HG03469 (cell line): Measurements from ENCODE around the gene MAN1B1.
A peak's percentile ranks its signal among the peaks of the same experiment; 100 is the strongest.
"Not testable (repeated sequence)": the region's sequence is repeated elsewhere in the genome, so short reads cannot be mapped to it uniquely, and the experiment has no call there.

Experiments used
- ATAC-seq: cut with Tn5 transposase; IDR thresholded peaks from one replicate; pipeline ENCODE4 v1.9.1; 2021; ENCODE audit warnings: mild to moderate bottlenecking, moderate library complexity, moderate number of reproducible peaks; ENCODE audit not compliant: unreplicated experiment

The MAN1B1 gene

DNA sequence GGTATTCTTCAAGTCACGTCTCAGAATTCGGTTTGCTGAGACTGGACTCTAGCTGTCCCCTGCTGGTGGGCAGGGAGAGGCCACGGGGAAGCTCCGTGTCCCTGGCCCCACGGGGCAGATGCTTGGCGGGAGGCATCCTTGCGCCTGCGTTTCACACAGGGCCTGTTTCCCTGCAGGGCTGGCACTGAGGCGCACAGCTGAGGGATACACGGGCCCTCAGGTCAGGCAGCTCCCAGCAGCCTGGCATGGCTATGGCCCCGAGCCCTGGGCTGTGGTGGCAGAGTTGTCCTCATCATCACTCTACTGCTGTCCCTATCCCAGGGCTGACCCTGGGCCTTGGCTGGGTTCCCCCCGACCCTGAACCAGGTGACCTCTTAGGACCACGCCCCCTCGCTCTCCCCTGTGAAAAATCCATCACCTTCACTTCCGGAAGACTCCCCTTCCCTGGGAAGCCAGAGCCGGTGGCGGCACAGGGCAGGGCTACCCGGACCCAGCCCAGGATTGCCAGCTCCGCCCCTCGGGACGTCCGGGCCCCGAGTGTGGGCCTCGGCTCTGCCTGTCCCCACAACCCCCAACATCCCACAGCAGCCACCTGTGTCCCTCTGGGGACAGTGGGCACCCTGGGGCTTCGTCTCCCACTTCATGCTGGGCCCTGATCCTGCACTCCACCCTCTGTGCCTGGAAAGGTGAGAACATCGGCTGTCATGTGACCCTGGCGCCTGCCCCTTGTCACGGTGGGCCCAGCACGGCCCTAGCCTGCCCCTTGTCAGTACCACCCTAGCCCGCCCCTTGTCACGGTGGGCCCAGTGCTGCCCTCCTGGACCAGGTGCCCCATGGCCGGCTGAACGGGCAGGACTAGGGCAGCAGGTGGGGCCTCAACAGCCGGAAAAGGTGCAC lies 22.7 kb downstream of the MAN1B1 start:
- ATAC-seq, result no peak

DNA sequence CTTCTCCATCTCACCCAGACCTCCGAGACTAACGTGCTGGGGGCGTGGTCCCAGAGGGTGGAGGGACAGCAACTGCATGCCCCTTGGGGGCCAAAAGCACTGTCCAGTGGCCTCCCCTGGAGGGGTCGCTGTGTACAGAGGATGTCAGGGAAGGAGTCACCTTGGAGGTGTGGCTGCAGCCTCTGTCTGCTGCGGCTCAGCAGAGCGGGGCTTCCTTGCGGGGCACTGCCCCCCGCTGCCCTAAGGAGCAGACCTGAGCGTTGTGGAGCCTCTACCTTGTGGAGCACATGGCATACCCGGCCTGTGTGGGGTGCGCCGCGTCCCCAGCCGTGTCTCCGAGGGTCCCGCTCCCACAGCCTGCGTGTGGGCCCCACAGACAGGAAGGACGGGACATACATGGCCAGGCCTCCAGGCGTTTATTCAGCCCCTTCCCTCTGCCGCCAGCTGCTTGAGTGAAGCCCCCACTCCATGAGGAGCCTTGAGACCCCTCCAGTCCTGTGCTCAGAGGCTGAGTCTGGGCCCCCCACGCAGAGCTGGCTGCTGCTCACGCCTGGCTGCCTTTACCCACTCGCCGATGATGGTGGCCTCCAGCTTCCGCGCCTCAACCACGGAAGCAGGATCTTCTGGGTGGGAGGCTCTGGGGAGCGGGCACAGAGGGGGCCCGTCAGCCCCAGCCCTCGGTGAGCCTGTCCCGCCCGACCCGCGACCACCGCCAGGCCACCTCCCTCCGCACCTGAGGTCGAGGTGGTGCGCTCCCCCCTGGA lies 23.5 kb downstream of the MAN1B1 start:
- ATAC-seq, result no peak

GRCh38 chr9:137110911-137111787 lies 24.4 kb downstream of the MAN1B1 start:
- ATAC-seq, result no peak

- no peak for ATAC-seq
Measured at GRCh38 chr9:137111788-137112563, 25.2 kb downstream of the MAN1B1 start.

DNA sequence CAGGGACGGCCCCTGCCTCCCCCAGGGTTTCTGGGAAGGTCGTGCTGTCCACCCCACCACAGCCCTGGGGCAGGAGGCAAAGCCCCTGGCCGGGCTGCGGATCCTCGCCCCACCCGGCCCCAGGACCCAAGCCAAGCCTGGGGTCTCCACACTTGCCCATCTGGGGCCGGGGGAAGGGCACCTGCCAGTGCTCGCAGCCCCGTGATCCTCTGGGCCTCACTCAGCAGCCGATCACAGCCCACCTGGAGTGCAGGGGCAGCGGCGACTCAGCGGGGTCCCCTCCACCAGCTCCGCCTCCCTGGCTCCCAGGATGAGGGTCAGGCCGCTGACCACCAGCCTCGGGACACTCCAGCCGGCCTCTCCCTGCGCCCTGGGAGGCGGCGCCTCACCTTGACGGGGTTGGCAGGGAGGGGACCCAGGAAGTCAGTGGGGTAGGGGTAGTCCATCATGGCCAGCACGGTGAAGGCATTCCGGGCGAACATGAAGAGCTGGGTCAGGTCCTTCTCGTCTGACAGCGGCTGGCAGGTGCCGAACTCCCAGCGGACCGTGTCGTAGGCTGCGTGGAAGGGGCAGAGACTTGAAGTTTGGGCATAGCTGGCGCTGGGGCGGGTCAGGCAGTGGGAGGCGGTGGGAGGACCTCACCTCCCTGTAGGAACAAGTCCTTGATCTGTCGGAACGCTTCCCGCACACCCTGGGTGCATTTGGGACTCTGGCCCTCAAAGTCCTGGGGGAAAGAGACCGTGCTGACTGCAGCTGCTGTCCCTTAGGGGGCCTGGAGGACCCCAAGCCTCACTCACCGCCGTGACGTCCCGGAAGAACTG lies 26.0 kb downstream of the MAN1B1 start:
- no peak for ATAC-seq

GRCh38 chr9:137113385-137114159 lies 26.8 kb downstream of the MAN1B1 start:
- ATAC-seq, result no peak

DNA sequence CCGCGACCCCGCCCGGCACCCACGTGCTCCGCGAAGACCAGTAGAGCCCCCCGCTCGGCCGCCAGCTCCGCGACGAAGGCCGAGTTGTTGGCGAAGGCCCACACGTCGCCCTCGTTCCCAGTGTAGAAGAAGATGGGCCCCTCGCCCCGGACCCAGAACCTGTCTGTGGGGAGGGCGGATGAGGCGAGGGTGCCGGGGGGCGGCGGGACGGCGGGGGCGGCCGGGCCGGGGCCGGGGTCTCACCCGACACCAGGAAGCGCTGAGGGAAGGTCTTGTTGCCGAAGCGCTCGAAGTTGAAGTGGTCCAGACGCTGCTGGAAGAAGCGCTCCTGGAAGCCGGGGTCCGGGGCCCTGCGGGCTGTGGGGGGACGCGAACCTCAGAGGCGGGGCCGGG lies 27.4 kb downstream of the MAN1B1 start:
- peak; percentile 6 for ATAC-seq

- ATAC-seq, result peak; percentile 49
Measured at GRCh38 chr9:137114613-137115393, 28.0 kb downstream of the MAN1B1 start, which contains the start of gene DPP7. Gene DPP7 (minus strand): TSS chr9:137114733. CDS start chr9:137114713, 20 bp downstream.

GRCh38 chr9:137115394-137116026 lies 28.7 kb downstream of the MAN1B1 start:
- no peak for ATAC-seq

GRCh38 chr9:137116027-137116507 lies 29.3 kb downstream of the MAN1B1 start:
- ATAC-seq, result no peak

- ATAC-seq, result no peak
Measured at GRCh38 chr9:137116728-137117127, 29.9 kb downstream of the MAN1B1 start.

DNA sequence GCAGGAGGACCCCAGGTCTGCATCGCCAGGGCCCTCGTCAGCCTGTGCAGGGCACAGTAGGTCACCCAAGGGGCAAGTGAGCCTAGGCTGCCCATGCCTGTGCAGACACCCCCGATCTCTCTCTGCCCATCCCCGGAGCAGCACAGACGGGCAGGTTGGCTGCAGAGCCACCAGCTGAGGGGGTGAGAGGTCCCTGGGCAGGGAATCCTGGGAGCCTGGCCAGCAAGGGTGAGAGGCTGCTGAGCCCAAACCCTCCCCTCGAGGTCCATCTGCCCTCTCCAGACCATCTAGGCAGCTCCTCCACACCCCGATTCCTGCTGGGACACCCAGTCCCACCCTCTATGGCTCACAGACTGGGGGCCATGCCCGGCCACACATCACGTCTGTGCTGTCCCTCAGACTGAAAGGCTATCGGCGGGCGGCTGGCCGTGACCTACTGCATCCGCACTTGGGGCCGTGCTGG lies 30.5 kb downstream of the MAN1B1 start:
- no peak for ATAC-seq

DNA sequence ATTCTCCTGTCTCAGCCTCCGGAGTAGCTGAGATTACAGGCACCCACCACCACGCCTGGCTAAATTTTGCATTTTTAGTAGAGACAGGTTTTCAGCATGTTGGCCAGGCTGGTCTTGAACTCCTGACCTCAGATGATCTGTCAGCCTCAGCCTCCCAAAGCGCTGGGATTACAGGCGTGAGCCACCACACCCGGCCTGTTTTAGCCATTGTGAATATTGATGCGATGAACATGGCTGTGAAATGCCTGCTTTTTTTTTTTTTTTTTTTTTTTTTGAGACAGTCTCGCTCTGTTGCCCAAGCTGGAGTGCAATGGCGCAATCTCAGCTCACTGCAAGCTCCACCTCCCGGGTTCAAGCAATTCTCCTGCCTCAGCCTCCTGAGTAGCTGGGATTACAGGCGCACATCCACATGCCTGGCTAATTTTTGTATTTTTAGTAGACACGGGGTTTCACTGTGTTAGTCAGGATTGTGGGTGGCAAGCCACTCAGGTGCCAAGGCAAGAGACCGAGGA lies 31.4 kb downstream of the MAN1B1 start:
- ATAC-seq, result not testable (repeated sequence)

DNA sequence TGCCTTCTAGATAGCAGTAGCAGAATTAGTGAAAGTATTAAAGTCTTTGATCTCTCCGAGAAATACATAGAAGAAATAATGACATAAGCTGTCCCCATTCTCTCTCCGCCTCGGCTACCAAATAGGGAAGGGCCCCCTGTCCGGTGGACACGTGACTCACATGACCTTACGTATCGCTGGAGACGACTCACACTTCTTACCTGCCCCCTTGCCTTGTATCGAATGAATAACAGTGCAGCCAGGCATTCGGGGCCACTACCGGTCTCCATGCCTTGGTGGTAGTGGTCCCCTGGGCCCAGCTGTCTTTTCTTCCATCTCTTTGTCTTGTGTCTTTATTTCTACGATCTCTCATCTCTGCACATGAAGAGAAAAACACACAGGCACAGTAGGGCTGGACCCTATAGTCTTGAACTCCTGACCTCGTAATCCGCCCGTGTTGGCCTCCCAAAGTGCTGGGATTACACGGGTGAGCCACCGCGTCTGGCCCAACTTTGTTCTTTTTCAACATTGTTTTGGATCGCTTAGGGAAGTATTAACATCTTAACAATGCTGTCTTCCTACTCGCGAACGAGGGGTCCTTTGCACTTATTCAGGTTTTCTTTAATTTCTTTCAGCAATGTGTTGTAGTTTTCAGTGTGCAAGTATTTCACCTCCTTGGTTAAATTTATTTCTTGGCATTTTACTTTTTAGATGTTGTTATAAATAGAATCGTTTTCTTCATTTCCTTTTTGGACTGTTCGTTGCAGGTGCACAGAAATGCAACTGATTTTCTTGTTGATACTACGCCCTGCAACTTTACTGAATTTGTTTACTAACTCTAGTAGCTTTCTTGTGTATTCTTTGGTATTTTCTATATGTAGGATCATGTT lies 35.4 kb downstream of the MAN1B1 start:
- not testable (repeated sequence) for ATAC-seq

DNA sequence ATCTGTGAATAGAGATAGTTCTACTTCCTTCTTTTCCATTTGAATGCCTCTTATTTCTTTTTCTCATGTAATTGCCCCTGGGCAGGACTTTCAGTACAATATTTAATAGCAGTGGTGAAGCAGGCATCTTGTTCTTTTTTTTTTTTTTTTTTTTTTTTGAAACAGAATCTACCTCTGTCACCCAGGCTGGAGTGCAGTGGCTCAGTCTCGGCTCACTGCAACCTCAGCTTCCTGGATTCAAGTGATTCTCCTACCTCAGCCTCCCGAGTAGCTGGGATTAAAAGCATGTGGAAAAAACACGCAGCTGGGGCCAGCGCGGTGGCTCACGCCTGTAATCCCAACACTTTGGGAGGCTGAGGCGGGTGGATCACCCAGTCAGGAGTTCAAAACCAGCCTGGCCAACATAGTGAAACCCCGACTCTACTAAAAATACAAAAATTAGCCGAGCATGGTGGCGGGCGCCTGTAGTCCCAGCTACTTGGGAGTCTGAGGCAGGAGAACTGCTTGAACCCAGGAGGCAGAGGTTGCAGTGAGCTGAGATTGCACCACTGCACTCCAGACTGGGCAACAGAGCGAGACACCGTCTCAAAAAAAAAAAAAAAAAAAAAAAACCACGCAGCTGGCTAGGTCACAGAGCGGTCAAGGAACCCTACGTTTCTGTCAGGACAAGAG lies 36.1 kb downstream of the MAN1B1 start:
- not testable (repeated sequence) for ATAC-seq
